Testis (tissue), 2 donors: ENCODE results near the gene PRKN.

ENCODE experiments used
- CTCF ChIP-seq, 3 experiments: fragments of 450-650 bp in 2 of 3; fragments of 200-600 bp in 1 of 3; sonication (generic) in 1 of 3; IDR thresholded peaks; one replicate each; pipeline ENCODE4 v1.5.1; 2016 to 2019; ENCODE audit warnings: antibody characterized with exemption in 3 of 3, mild to moderate bottlenecking in 2 of 3, moderate library complexity in 1 of 3
- POLR2A ChIP-seq: fragments of 450-650 bp; IDR thresholded peaks from one replicate; pipeline ENCODE4 v1.6.1; 2017; ENCODE audit warnings: antibody characterized with exemption, mild to moderate bottlenecking, moderate library complexity

DNA sequence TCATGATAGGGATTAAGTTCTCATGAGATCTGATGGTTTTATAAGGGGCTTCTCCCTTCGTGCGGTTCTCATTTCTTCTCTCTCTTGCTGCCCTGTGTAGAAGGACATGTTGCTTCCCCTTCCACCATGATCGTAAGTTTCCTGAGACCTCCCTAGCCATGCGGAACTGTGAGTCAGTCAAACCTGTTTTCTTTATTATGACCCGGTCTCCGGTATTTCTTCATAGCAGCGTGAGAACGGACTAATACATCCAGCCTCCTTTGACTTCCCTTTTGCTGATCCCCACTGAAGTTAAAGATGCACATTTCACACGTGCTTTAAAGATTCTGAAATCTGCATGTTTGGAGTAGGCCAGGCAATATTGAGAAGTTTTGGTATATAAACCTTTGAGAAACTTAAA, 543.1 kb downstream of the PRKN start:
- TF ChIP-seq CTCF (IDR thresholded peaks at IDR 0.05) (no peak), POLR2A (no peak)
